ENCODE data around the gene DCLK2. TPM values are rescaled to one million over a fixed set of nuclear protein-coding genes. Genes with fewer than 3 reads are reported as not detected.
A peak's percentile ranks its signal among the peaks of the same experiment; 100 is the strongest.
"Not testable (repeated sequence)": the region's sequence is repeated elsewhere in the genome, so short reads cannot be mapped to it uniquely, and the experiment has no call there.

The DCLK2 gene
- total RNA-seq, 8 experiments from 2014 or later: 4.3 to 48.1 (median 25.5) TPM

DNA sequence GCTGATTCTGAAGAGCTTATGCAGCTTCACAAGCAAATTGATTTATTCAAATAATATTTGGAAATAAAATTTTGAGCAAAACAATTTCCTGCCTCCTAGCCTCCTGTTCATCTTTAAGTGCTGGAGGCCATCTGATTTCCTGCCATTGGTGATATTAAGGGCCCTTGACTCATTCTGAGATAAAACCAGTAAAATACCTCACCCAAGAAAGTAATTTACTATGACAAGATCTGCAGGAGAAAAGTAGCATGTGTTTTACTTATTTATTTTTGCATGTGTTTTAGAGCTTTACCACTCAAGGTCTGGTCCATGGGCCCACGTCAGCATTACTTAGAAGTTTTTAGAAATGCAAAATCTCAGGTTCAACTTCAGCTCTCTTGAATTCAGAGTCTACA is 67.7 kb downstream of the DCLK2 start:
- H3K4me3 ChIP-seq: no peak overlapping the region
- in situ Hi-C loops (cut with MboI; ENCODE audit: low pct_unique_long_range_greater_than_20kb in 2 of 9, low sequenced_read_pairs in 9 of 9, unreplicated experiment in 9 of 9): no loop called here
- H3K27ac ChIP-seq: no peak overlapping the region
- H3K4me1 ChIP-seq (replicated peaks in 1 of 2): peaks cover 5 to 9% of the 10 kb centered on the region in 2 donors
- ATAC-seq (replicated peaks in 6 of 8): no peak
- WGBS, 10 experiments: 57 to 100% (median 86%) methylated on average over 1 of the region's 1 CpG; no CpG with 5 or more reads in 1 of the 10 experiments

DNA sequence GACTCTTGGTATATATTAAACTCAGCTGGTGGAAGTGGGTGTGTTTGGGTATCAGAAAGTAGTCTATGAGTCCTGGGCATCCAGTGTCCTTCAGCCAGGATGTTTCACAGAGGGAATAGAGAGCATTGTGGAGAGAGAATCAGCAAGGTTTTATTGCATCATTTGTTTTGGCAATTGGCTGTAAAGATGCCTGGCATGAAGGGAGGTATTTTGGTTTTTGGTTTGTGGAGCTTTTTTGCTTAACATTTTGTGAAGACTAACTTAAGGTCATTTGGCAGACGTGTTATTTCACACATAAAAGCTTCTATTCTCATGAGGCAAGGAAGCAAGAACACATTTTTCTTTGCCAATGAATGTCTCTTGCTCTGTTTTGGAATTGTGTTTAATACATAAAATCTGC is 71.1 kb downstream of the DCLK2 start:
- in situ Hi-C loops (cut with MboI; ENCODE audit: low pct_unique_long_range_greater_than_20kb in 2 of 9, low sequenced_read_pairs in 9 of 9, unreplicated experiment in 9 of 9): no loop called here

GRCh38 chr4:150150629-150151062 is 72.4 kb downstream of the DCLK2 start:
- H3K27ac ChIP-seq: no peak overlapping the region

More for the DNA sequence above, 71.1 kb downstream of the DCLK2 start:
- no peak overlapping the region for H3K4me3 ChIP-seq
- H3K4me1 ChIP-seq (replicated peaks in 1 of 2): peaks cover 7 to 29% of the 10 kb centered on the region in 2 donors
- 0 to 100% (median 67%) methylated on average over 1 of the region's 1 CpG; no CpG with 5 or more reads in 3 of the 10 experiments for WGBS, 10 experiments
- no peak for ATAC-seq (replicated peaks in 6 of 8)
- H3K27ac ChIP-seq: no peak overlapping the region

GRCh38 chr4:150152766-150153165 is 74.5 kb downstream of the DCLK2 start:
- peaks cover 7 to 29% of the 10 kb centered on the region in 2 donors for H3K4me1 ChIP-seq (replicated peaks in 1 of 2)
- 8 to 81% (median 33%) methylated on average over 1 to 3 of the region's 3 CpGs; no CpG with 5 or more reads in 1 of the 10 experiments for WGBS, 10 experiments
- in situ Hi-C loops (cut with MboI; ENCODE audit: low pct_unique_long_range_greater_than_20kb in 2 of 9, low sequenced_read_pairs in 9 of 9, unreplicated experiment in 9 of 9): no loop called here
- H3K27ac ChIP-seq: no peak overlapping the region
- H3K4me3 ChIP-seq: no peak overlapping the region
- ATAC-seq (replicated peaks in 6 of 8): peak in 5 of 8 experiments; percentile 70 to 76 (median 71)

More at GRCh38 chr4:150150629-150151062, 72.4 kb downstream of the DCLK2 start:
- Histone ChIP-seq H3K4me3 (no peak overlapping the region), H3K4me1 (replicated peaks in 1 of 2) (peaks cover 7 to 29% of the 10 kb centered on the region in 2 donors)
- no CpG with 5 or more reads among the region's 1 CpG for WGBS, 10 experiments
- ATAC-seq (replicated peaks in 6 of 8): peak in 5 of 8 experiments; percentile 43 to 89 (median 76)
- in situ Hi-C loops (cut with MboI; ENCODE audit: low pct_unique_long_range_greater_than_20kb in 2 of 9, low sequenced_read_pairs in 9 of 9, unreplicated experiment in 9 of 9): no loop called here

GRCh38 chr4:150155391-150155790 is 77.1 kb downstream of the DCLK2 start:
- H3K27ac ChIP-seq: no peak overlapping the region
- ATAC-seq (replicated peaks in 6 of 8): no peak
- in situ Hi-C loops (cut with MboI; ENCODE audit: low pct_unique_long_range_greater_than_20kb in 2 of 9, low sequenced_read_pairs in 9 of 9, unreplicated experiment in 9 of 9): no loop called here
- WGBS, 10 experiments: 79 to 100% (median 94%) methylated on average over 1 to 4 of the region's 4 CpGs
- H3K4me3 ChIP-seq: no peak overlapping the region
- H3K4me1 ChIP-seq (replicated peaks in 1 of 2): peaks cover 7 to 25% of the 10 kb centered on the region in 2 donors

DNA sequence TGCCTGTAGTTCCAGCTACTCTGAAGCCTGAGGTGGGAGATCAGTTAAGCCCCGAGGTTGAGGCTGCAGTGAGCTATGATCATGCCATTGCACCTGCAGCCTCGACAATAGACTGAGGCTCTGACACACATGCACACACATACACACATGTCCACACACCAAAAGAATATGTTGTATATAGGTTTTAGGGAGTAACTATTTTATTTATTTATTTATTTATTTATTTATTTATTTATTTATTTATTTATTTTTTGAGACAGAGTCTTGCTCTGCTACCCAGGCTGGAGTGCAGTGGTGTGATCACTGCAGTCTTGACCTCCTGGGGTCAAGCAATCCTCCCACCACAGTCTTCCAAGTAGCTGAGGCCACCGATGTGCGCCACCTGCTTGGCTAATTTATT is 78.3 kb downstream of the DCLK2 start:
- ATAC-seq (replicated peaks in 6 of 8): no peak
- H3K27ac ChIP-seq: no peak overlapping the region
- H3K4me1 ChIP-seq (replicated peaks in 1 of 2): peaks cover 9 to 17% of the 10 kb centered on the region in 2 donors
- H3K4me3 ChIP-seq: no peak overlapping the region
- in situ Hi-C loops (cut with MboI; ENCODE audit: low pct_unique_long_range_greater_than_20kb in 2 of 9, low sequenced_read_pairs in 9 of 9, unreplicated experiment in 9 of 9): no loop called here
- 60 to 100% (median 93%) methylated on average over 1 to 4 of the region's 4 CpGs; no CpG with 5 or more reads in 4 of the 10 experiments for WGBS, 10 experiments

DNA sequence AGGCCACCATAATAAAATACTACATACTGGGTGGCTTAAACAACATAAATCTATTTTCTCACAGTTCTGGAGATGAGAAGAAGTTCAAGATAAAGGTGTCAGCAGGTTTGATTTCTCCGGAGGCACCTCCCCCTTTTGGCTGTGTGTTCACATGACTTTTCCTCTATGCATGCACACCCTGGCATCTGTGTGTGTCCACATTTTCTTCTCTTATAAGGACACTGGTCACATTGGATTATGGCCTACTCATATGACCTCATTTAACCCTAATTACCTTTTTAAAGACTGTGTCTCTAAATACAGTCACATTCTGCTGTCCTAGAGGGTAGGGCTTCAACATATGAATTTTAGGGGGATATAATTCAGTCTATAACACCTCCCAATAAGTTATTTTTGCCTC is 79.8 kb downstream of the DCLK2 start:
- in situ Hi-C loops (cut with MboI; ENCODE audit: low pct_unique_long_range_greater_than_20kb in 2 of 9, low sequenced_read_pairs in 9 of 9, unreplicated experiment in 9 of 9): no loop called here
- ATAC-seq (replicated peaks in 6 of 8): no peak
- 83 to 100% (median 100%) methylated on average over 1 of the region's 1 CpG; no CpG with 5 or more reads in 5 of the 10 experiments for WGBS, 10 experiments
- Histone ChIP-seq H3K4me1 (replicated peaks in 1 of 2) (peaks cover 7 to 9% of the 10 kb centered on the region in 2 donors), H3K27ac (no peak overlapping the region), H3K4me3 (no peak overlapping the region)

- H3K4me1 ChIP-seq (replicated peaks in 1 of 2): peaks cover 3 to 6% of the 10 kb centered on the region in 2 donors
- H3K4me3 ChIP-seq: no peak overlapping the region
- no peak overlapping the region for H3K27ac ChIP-seq
- 33 to 100% (median 100%) methylated on average over 1 to 2 of the region's 2 CpGs for WGBS, 10 experiments
- ATAC-seq (replicated peaks in 6 of 8): no peak
- in situ Hi-C loops (cut with MboI; ENCODE audit: low pct_unique_long_range_greater_than_20kb in 2 of 9, low sequenced_read_pairs in 9 of 9, unreplicated experiment in 9 of 9): no loop called here
These were observed 82.2 kb downstream of the DCLK2 start for GRCh38 chr4:150160473-150160872.

- ATAC-seq (replicated peaks in 6 of 8): no peak
- peaks cover 3 to 6% of the 10 kb centered on the region in 2 donors for H3K4me1 ChIP-seq (replicated peaks in 1 of 2)
- no peak overlapping the region for H3K27ac ChIP-seq
- H3K4me3 ChIP-seq: no peak overlapping the region
- in situ Hi-C loops (cut with MboI; ENCODE audit: low pct_unique_long_range_greater_than_20kb in 2 of 9, low sequenced_read_pairs in 9 of 9, unreplicated experiment in 9 of 9): no loop called here
These were observed 82.9 kb downstream of the DCLK2 start for GRCh38 chr4:150161109-150161508.

- ATAC-seq (replicated peaks in 6 of 8); in situ Hi-C loops (cut with MboI; ENCODE audit: low pct_unique_long_range_greater_than_20kb in 2 of 9, low sequenced_read_pairs in 9 of 9, unreplicated experiment in 9 of 9); H3K4me3 ChIP-seq; H3K4me1 ChIP-seq (replicated peaks in 1 of 2); H3K27ac ChIP-seq: not testable (repeated sequence)
- 0 to 100% (median 84%) methylated on average over 1 to 2 of the region's 2 CpGs; no CpG with 5 or more reads in 5 of the 10 experiments for WGBS, 10 experiments
These were observed 83.8 kb downstream of the DCLK2 start for GRCh38 chr4:150162020-150162419.

GRCh38 chr4:150164055-150164454 is 85.8 kb downstream of the DCLK2 start:
- in situ Hi-C loops (cut with MboI; ENCODE audit: low pct_unique_long_range_greater_than_20kb in 2 of 9, low sequenced_read_pairs in 9 of 9, unreplicated experiment in 9 of 9): no loop called here
- H3K4me1 ChIP-seq (replicated peaks in 1 of 2): peaks cover 6 to 8% of the 10 kb centered on the region in 2 donors
- no peak overlapping the region for H3K4me3 ChIP-seq
- H3K27ac ChIP-seq: no peak overlapping the region
- no peak for ATAC-seq (replicated peaks in 6 of 8)

DNA sequence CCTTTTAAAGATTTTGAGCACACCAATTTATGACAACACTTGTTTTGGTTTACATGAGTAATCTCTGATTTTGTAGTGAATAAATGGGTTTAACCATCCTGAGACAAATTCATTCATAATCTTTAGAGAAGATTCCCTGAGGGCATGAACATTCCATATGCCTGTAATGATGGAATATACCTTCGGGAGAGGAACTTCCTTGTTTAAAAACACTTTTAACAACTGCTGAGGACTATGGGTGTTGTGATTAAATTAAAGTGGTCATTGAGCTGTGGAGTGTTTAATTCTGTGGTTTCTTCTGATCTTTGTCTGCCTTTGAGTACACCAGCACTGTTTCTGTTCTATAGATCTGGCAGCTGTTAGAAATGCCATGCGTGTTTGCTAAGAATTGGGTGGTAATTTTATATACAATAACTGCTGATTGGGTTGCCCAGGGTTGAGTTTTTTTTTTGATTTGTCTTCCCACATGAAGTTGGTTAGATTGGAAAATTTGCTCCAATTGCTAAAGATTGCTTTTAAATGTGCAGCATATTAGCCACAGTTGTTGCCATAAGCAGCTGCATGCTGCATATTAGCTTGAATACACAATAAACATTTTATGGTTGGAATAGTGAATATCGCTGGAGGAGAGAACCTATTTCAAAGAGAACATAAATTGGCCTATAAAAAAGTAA is 86.8 kb downstream of the DCLK2 start:
- in situ Hi-C loops (cut with MboI; ENCODE audit: low pct_unique_long_range_greater_than_20kb in 2 of 9, low sequenced_read_pairs in 9 of 9, unreplicated experiment in 9 of 9): no loop called here
- peak in 1 of 8 experiments; percentile 68 for ATAC-seq (replicated peaks in 6 of 8)
- 31 to 100% (median 96%) methylated on average over 1 to 3 of the region's 3 CpGs; no CpG with 5 or more reads in 1 of the 10 experiments for WGBS, 10 experiments
- Histone ChIP-seq H3K4me1 (replicated peaks in 1 of 2) (peaks cover 6 to 8% of the 10 kb centered on the region in 2 donors), H3K27ac (no peak overlapping the region), H3K4me3 (no peak overlapping the region)

DNA sequence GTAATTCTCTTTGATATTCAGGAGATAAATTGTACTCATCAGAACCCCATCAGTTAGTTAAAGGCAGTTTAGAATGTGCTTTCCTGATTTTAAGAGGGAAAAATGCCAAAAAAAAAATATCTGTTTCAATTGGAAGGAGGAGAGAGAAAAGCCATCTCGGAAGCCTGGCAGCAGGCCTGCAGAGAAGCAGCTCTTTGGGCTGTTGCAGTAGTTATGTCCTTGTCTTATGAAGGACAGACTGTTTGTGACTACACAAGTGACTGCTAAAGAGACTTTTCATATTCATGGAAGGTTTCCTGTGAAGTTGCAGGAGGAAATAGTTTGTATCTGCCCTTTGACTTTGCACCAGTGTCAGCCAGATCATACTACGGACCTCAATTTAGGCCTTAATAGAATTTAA is 88.8 kb downstream of the DCLK2 start:
- ATAC-seq (replicated peaks in 6 of 8): no peak
- WGBS, 10 experiments: 40 to 100% (median 100%) methylated on average over 1 to 2 of the region's 2 CpGs; no CpG with 5 or more reads in 3 of the 10 experiments
- peaks cover 0 to 5% of the 10 kb centered on the region in 2 donors for H3K4me1 ChIP-seq (replicated peaks in 1 of 2)
- no peak overlapping the region for H3K27ac ChIP-seq
- no peak overlapping the region for H3K4me3 ChIP-seq
- in situ Hi-C loops (cut with MboI; ENCODE audit: low pct_unique_long_range_greater_than_20kb in 2 of 9, low sequenced_read_pairs in 9 of 9, unreplicated experiment in 9 of 9): no loop called here

DNA sequence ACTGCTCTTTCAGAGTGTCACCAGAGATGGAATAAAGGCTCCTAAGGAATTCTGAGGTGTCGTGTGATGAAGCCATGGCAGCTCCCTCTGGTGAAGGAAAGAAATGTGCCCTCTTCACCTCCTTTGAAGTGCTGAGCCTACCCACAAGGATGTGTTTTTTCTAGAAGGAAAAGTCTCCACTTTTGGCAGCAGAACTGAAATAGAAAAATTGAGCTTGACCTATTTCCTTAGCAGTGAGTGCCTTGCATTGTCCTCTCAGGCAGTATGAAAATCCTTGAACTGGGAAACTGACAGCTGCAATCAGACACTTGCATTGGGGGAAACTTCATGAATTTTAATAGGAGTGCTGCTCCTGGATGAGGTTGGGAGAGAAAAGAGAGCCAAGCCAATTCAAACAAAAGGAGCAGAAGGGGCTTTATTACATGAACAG is 95.2 kb downstream of the DCLK2 start:
- ATAC-seq (replicated peaks in 6 of 8): peak in 6 of 8 experiments; percentile 20 to 76 (median 72)
- H3K27ac ChIP-seq: peak overlapping the region in 1 of 2 donors; percentile 31
- H3K4me3 ChIP-seq: no peak overlapping the region
- H3K4me1 ChIP-seq (replicated peaks in 1 of 2): peaks cover 16 to 34% of the 10 kb centered on the region in 2 donors
- 0 to 100% (median 44%) methylated on average over 1 of the region's 1 CpG; no CpG with 5 or more reads in 7 of the 10 experiments for WGBS, 10 experiments
- in situ Hi-C loops (cut with MboI; ENCODE audit: low pct_unique_long_range_greater_than_20kb in 2 of 9, low sequenced_read_pairs in 9 of 9, unreplicated experiment in 9 of 9): no loop called here

All from motor neuron (in vitro differentiated cells).